ENCODE data around the gene RBM11. TPM values are rescaled to one million over a fixed set of nuclear protein-coding genes. Genes with fewer than 3 reads are reported as not detected.

Gene RBM11, protein sequence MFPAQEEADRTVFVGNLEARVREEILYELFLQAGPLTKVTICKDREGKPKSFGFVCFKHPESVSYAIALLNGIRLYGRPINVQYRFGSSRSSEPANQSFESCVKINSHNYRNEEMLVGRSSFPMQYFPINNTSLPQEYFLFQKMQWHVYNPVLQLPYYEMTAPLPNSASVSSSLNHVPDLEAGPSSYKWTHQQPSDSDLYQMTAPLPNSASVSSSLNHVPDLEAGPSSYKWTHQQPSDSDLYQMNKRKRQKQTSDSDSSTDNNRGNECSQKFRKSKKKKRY
- polyA plus RNA-seq = 47.7 and 110 TPM in 2 replicates

DNA sequence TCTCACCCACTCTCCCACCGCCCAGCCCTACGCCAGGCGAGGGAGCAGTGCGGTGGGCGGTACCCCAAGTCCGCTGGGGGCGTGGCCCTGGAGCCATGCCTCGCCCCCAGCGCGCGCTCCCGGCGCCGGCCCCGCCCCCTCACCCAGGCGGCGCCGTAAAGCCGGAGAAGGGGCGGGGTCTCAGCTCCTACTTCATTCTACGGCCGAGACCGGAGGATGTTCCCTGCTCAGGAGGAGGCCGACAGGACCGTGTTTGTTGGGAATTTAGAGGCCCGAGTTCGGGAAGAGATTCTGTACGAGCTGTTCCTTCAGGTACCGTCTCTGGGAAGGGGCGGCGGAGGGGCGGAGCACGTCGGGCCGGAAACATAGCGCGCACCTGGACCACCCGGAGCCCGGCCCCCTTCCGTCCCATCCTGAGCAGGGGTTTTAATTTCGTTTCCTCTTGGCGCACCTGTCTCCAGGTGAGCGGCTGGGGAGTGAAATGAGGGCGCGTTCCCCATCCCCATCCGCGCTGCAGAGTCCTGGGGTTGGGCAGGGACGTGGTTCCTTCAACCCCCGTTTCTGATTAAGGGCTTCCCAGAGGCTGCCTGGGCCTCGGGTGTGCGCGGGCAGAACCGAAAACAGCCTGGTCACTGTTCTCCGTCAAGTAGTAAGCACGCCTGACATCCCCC, at the start of gene RBM11:
RBM11 (plus strand) TSS at position 187 of the 671 bp plus-strand sequence; CDS start at position 217, 30 bp downstream.

DNA sequence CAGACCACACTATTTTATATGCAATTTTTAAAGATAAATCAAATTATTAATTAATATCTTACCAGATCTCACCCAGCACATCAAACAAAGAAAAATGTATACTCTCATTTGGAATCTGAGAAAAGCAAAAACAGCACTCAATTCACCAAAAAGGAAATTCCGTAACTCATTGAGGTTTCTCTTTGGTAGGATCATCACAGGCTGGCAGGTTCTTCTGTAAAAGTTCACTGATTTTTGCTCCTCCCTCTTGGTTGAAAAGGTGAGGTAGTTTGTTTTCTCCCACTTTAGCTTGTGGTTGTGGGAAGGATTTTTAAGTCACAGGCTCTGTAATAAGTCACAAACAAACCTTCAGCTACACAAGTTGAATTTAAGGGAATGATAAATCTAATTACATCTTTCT, 5.2 kb upstream of the RBM11 start, which contains the start of gene LIPI:
LIPI (minus strand) TSS at position 218 of the 400 bp plus-strand sequence; CDS start at position 108, 110 bp downstream.

Other genes starting within 250 kb of the RBM11 start
- 0.34 and 0.43 TPM in 2 replicates for gene LIPI, start 5.2 kb upstream of the RBM11 start, polyA plus RNA-seq
- gene HSPA13, start 167.0 kb downstream of the RBM11 start, polyA plus RNA-seq = 114 and 119 TPM in 2 replicates

All from Purkinje cell (primary cell).